COLO829 (cell line): ENCODE results near the gene CERS4.
"Not testable (repeated sequence)": the region's sequence is repeated elsewhere in the genome, so short reads cannot be mapped to it uniquely, and the experiment has no call there.

Experiments used
- DNase-seq: peaks from one replicate; pipeline ENCODE4 v3.0.0; 2012; ENCODE audit warnings: low spot score

Gene CERS4

GRCh38 chr19:8242211-8242821, 33.1 kb downstream of the CERS4 start:
- no peak for DNase-seq

GRCh38 chr19:8243146-8243545, 34.0 kb downstream of the CERS4 start:
- DNase-seq: no peak

GRCh38 chr19:8244442-8244841, 35.3 kb downstream of the CERS4 start:
- no peak for DNase-seq

- DNase-seq: no peak
Measured at GRCh38 chr19:8245869-8246835, 37.0 kb downstream of the CERS4 start.

- DNase-seq: not testable (repeated sequence)
Measured at GRCh38 chr19:8247129-8247890, 38.1 kb downstream of the CERS4 start.

- no peak for DNase-seq
Measured at GRCh38 chr19:8248348-8249328, 39.5 kb downstream of the CERS4 start.

- DNase-seq: no peak
Measured at GRCh38 chr19:8250596-8250995, 41.4 kb downstream of the CERS4 start.

GRCh38 chr19:8251025-8251472, 41.9 kb downstream of the CERS4 start:
- DNase-seq: no peak

GRCh38 chr19:8252922-8253589, 43.9 kb downstream of the CERS4 start:
- peak; percentile 81 for DNase-seq

- DNase-seq: no peak
Measured at GRCh38 chr19:8253678-8254077, 44.5 kb downstream of the CERS4 start.

GRCh38 chr19:8254286-8255001, 45.3 kb downstream of the CERS4 start:
- no peak for DNase-seq

- no peak for DNase-seq
Measured at GRCh38 chr19:8255426-8256125, 46.4 kb downstream of the CERS4 start.

- DNase-seq: no peak
Measured at GRCh38 chr19:8256276-8257051, 47.3 kb downstream of the CERS4 start.

GRCh38 chr19:8257052-8257443, 47.9 kb downstream of the CERS4 start:
- no peak for DNase-seq

- DNase-seq: no peak
Measured at GRCh38 chr19:8259142-8259921, 50.2 kb downstream of the CERS4 start.

GRCh38 chr19:8259922-8260247, 50.7 kb downstream of the CERS4 start:
- no peak for DNase-seq

- DNase-seq: no peak
Measured at GRCh38 chr19:8261347-8261746, 52.2 kb downstream of the CERS4 start.

GRCh38 chr19:8261881-8262280, 52.7 kb downstream of the CERS4 start:
- DNase-seq: no peak
